ENCODE data around the gene BLVRA.

- TF ChIP-seq POLR2A (IDR thresholded peaks at IDR 0.05) = no peak
- TF ChIP-seq, protein P1, sequence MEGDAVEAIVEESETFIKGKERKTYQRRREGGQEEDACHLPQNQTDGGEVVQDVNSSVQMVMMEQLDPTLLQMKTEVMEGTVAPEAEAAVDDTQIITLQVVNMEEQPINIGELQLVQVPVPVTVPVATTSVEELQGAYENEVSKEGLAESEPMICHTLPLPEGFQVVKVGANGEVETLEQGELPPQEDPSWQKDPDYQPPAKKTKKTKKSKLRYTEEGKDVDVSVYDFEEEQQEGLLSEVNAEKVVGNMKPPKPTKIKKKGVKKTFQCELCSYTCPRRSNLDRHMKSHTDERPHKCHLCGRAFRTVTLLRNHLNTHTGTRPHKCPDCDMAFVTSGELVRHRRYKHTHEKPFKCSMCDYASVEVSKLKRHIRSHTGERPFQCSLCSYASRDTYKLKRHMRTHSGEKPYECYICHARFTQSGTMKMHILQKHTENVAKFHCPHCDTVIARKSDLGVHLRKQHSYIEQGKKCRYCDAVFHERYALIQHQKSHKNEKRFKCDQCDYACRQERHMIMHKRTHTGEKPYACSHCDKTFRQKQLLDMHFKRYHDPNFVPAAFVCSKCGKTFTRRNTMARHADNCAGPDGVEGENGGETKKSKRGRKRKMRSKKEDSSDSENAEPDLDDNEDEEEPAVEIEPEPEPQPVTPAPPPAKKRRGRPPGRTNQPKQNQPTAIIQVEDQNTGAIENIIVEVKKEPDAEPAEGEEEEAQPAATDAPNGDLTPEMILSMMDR (IDR thresholded peaks at IDR 0.05) = no peak
- TF ChIP-seq POLR2AphosphoS5 (IDR thresholded peaks at IDR 0.05) = no peak
- no peak for TF ChIP-seq EP300 (IDR thresholded peaks at IDR 0.05)
Observed at GRCh38 chr7:43760861-43761260, 2.4 kb downstream of the BLVRA start.
